GM21381 (cell line): Measurements from ENCODE around the gene GNAQ.

Experiments
- ATAC-seq: cut with Tn5 transposase; IDR thresholded peaks from one replicate; pipeline ENCODE4 v1.9.1; 2021; ENCODE audit warnings: mild to moderate bottlenecking, moderate library complexity; ENCODE audit not compliant: unreplicated experiment

GNAQ gene

GRCh38 chr9:77949751-77950436 is 81.7 kb downstream of the GNAQ start:
- ATAC-seq: no peak

- ATAC-seq: no peak
Measured at GRCh38 chr9:77947651-77948050, 84.0 kb downstream of the GNAQ start.

- no peak for ATAC-seq
Measured at GRCh38 chr9:77946969-77947620, 84.5 kb downstream of the GNAQ start.

DNA sequence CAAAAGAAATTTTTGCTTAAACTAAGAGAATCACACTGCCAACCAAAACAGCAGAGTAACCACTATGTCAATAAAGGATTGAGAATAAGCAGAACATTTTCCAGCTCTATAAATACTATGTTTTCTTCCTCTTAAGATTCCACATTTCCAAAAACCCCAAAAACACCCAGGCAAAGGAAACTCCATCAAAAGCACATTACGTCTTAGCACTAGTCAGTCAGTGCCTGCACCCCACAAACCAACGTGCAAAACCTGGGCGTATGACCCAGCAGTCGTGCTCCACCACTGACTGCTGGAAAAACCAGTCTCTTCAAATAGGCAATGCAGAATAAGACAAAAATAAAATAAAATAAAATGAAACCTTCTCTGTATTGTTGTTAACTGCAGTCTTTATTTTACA is 85.3 kb downstream of the GNAQ start:
- ATAC-seq: no peak

GRCh38 chr9:77945798-77946197 is 85.8 kb downstream of the GNAQ start:
- no peak for ATAC-seq

GRCh38 chr9:77944556-77945243 is 86.9 kb downstream of the GNAQ start:
- no peak for ATAC-seq

- no peak for ATAC-seq
Measured at GRCh38 chr9:77943057-77943456, 88.6 kb downstream of the GNAQ start.

DNA sequence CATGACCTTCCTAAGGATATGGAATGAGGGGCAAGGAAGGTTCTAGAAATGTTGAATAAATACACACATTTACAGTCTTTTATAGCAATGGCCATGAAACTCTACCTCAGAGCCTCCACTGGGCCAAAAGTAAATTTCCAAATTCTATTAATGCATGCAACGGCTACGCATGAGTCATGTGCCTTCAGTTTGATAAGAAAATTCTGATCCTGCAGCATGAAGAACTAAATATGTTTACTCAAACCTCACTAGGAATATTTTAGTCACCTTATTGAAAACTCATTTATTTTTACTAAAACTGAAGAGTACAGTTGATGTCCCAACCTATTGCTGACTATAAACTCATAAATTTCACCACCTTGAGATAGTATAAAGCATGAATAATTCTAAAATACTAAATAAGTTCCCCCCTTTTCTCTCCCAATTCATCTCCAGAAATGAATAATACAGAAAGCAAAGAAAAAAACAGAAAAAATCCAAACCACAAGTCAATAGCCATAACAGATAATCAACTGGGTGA is 92.4 kb downstream of the GNAQ start:
- ATAC-seq: no peak

- ATAC-seq: no peak
Measured at GRCh38 chr9:77938163-77938562, 93.4 kb downstream of the GNAQ start.

- ATAC-seq: no peak
Measured at GRCh38 chr9:77935974-77936373, 95.6 kb downstream of the GNAQ start.

- ATAC-seq: no peak
Measured at GRCh38 chr9:77935211-77935610, 96.4 kb downstream of the GNAQ start.

DNA sequence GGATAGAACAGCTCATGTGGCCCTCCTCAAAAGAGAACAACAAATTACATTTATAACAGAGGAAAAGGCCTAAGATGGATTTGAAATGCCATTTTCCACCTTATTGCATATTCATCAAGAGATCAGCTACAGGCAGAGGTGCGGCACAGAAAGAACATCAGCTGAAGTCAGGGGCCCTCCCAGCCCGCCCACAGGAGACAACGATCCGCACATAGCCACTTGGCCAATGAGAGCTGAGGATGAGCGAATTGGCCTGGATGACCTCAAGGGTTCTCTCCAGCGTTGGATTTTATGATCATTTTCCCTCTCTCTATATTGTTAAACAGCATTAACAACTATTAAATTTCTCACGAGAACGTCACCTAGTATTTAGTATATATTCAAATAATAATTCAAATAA is 97.6 kb downstream of the GNAQ start:
- no peak for ATAC-seq

GRCh38 chr9:77933019-77933418 is 98.6 kb downstream of the GNAQ start:
- no peak for ATAC-seq

DNA sequence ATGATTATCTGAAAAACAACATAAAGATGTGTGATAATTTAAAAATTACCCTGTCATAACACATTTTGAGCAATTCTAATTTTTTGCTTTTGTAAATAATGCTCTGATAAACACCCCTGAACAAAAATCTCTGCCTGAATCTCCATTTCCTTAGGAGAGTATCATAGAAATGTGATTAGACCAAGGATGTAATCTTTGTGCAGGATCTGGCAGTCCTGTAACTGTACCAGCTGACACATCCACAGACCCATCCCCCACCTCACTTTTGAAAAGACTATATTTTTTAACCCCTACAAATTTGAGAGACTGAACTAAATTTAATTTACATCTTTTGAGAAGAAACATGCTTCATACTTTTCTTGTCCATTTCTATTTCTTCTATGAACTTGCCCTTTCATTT is 101.7 kb downstream of the GNAQ start:
- ATAC-seq: no peak

GRCh38 chr9:77927265-77927664 is 104.3 kb downstream of the GNAQ start:
- no peak for ATAC-seq

DNA sequence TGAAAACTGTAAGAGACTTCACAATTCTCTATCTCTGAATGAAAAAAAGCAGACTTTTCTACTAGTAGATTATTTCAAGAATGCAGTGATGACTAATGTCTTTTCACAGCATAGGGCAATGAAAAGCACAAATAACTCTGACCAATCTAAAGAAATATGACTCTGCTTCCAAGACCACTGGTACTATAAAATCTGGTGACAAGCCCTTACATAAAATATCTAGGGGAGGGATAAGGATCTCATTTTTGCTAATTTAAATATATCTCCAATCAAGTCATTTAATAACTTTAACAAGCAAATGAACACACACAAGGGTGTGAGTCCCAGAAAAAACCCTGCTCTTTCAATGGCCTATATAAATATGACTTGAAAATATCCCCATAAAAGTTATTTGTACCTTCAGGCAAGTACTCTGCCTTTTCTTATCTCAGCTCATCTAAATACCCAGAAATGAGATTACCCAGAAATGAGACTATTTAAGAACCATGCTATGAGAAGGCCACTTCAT is 105.2 kb downstream of the GNAQ start:
- no peak for ATAC-seq

DNA sequence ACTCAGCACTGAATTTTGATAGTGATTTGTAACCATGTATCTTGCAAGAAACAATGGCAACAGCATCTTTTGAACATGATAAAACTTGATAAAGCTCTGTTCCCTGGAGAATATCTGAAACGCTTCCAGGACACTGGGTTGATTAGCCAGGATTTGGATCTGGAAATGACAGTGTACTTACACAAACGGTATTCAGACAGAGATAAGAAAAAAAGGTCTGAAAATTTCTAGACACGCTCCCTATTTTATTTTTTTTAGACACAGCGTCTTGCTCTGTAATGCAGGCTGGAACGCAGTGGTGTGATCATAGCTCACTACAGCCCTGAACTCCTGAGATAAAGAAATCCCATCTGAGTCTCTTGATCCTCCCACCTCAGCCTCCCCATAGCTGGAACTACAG is 109.0 kb downstream of the GNAQ start:
- ATAC-seq: no peak

DNA sequence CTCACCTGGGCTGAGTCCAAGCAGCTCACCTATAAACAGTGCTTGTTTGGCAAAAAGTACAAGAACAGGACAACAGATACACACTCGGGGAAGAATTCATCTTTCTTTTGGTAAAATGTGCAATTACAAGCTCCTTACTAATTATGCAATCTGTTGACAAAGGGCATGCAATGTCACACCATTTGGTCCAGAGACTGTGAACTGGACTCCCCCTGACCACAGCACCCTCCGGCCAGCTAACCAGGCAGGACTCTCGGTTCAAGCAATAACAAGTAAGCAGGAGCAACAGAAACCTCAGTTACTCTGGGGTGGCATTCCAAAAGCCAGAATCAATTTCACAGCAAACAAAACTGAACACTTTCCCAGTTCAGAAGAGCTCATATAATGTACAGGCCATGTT is 113.8 kb downstream of the GNAQ start:
- no peak for ATAC-seq

- no peak for ATAC-seq
Measured at GRCh38 chr9:77916820-77917219, 114.8 kb downstream of the GNAQ start.

GRCh38 chr9:77916410-77916819 is 115.2 kb downstream of the GNAQ start:
- ATAC-seq: peak; percentile 61

DNA sequence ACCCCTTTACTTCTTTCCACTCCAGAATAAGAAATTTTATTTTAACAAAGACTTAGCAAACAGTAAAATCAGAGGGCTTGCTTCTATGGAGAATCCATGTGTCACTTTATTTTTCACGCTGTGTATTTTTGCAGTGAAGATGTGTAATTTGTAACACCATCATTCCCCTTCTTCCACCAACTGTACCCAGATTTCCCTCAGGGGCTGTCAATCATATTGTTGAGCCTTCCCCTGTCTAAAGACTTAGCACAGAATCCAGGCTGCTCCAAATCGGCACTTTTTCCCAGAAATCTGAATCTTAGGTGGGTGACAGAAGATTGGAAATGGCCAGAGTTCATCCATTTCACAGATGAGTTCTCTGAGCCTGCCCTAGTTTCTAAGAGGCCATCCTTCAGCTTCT is 115.9 kb downstream of the GNAQ start:
- no peak for ATAC-seq
